ENCODE results near the gene KCNH1. TPM values are rescaled to one million over a fixed set of nuclear protein-coding genes. Genes with fewer than 3 reads are reported as not detected.
"Not testable (repeated sequence)": the region's sequence is repeated elsewhere in the genome, so short reads cannot be mapped to it uniquely, and the experiment has no call there.

The KCNH1 gene
- total RNA-seq, 2 experiments from 2014 or later, result not detected

DNA sequence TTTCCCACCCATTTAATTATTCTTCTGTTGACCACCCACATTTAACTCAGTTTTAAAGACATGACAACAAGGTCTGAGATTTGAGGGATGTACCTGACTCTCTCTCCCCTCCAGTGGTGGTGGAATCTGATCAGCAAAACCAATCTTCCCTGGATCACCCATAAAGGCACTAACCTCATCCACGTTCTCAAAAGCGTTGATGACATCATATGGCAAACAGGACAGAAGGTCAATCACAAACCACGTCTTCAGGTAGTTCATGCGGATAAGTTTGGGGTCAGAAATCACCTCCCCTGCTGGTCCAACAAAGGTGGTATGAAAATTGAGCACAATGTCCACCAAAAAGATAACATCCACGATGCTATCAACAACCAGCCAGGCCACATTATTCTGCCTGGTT, 115.3 kb downstream of the KCNH1 start:
- CTCF ChIA-PET, result no interaction called here
- Mint-ChIP-seq H3K4me1 (ENCODE audit: low read depth) (no peaks in the 10 kb centered on the region), H3K36me3 (ENCODE audit: low read depth) (no peaks in the 10 kb centered on the region), H3K4me3 (no peak overlapping the region), H3K9me3 (no peaks in the 10 kb centered on the region), H3K27ac (no peak overlapping the region), H3K27me3 (ENCODE audit: low read depth) (peaks cover 28% of the 10 kb centered on the region)
- DNase-seq, result no peak
- intact Hi-C loops (cut with micrococcal nuclease), result no loop called here

DNA sequence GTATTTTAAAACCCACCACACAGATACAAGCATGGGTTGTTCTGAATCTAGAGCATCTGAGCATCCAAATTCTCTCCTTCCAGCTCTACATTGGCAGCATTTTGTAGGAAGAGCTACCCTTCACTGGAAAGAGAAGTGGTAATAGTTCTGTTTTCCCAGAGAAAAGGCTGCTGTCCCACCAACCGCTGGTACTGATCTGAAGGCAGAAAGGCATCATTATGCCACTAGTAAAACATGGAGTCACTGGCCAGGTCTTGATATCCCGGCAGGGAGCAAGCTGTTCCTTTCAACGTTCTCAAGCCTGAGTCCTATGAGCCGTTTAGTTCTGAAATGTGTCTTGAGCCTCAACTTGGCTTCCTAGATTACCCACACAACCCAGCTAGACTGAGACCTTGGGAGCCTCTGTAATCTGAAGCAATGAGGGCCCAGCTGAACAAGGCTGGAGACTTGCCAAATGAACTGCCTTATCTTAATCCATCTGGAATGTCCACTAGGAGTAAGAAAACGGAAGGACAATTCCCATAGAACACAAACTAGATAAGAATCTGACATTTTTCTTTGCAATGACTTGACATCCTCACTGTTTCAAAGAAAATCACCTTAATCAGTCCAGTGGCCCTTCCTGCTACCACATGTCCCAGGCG, 116.8 kb downstream of the KCNH1 start:
- Mint-ChIP-seq H3K36me3 (ENCODE audit: low read depth) (no peaks in the 10 kb centered on the region), H3K4me1 (ENCODE audit: low read depth) (no peaks in the 10 kb centered on the region), H3K27ac (no peak overlapping the region), H3K4me3 (no peak overlapping the region), H3K27me3 (ENCODE audit: low read depth) (peaks cover 32% of the 10 kb centered on the region), H3K9me3 (no peaks in the 10 kb centered on the region)
- CTCF ChIA-PET, result interaction anchor here (0.7 kb wide), 1 partner anchor 67 kb away, joined by 3 read pairs; no protein-coding TSS in a partner anchor
- DNase-seq, result no peak
- intact Hi-C loops (cut with micrococcal nuclease), result no loop called here

DNA sequence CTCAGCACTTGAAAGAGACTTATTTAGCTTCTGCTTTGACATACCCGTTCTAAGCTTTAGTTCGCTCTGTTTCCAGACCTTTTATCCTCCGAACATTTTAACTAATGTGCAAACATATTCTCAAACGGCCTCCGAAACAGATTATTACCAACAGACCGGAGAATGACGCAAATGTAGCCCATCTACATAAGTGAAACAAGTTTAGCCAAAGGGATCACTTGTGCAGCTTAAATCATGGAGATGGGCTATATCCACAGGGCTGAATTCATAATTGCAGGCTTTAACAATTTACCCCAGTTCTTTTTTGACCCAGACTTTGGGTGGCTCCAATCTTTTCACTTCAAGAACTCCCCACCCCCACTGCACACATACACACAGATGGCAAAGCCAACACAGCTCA, 119.7 kb downstream of the KCNH1 start:
- peaks cover 32% of the 10 kb centered on the region for H3K27me3 Mint-ChIP-seq (ENCODE audit: low read depth)
- CTCF ChIA-PET, result no interaction called here
- H3K4me1 Mint-ChIP-seq (ENCODE audit: low read depth), result no peaks in the 10 kb centered on the region
- no peaks in the 10 kb centered on the region for H3K9me3 Mint-ChIP-seq
- H3K36me3 Mint-ChIP-seq (ENCODE audit: low read depth), result no peaks in the 10 kb centered on the region
- intact Hi-C loops (cut with micrococcal nuclease), result no loop called here
- DNase-seq, result no peak
- H3K27ac Mint-ChIP-seq, result no peak overlapping the region
- no peak overlapping the region for H3K4me3 Mint-ChIP-seq

DNA sequence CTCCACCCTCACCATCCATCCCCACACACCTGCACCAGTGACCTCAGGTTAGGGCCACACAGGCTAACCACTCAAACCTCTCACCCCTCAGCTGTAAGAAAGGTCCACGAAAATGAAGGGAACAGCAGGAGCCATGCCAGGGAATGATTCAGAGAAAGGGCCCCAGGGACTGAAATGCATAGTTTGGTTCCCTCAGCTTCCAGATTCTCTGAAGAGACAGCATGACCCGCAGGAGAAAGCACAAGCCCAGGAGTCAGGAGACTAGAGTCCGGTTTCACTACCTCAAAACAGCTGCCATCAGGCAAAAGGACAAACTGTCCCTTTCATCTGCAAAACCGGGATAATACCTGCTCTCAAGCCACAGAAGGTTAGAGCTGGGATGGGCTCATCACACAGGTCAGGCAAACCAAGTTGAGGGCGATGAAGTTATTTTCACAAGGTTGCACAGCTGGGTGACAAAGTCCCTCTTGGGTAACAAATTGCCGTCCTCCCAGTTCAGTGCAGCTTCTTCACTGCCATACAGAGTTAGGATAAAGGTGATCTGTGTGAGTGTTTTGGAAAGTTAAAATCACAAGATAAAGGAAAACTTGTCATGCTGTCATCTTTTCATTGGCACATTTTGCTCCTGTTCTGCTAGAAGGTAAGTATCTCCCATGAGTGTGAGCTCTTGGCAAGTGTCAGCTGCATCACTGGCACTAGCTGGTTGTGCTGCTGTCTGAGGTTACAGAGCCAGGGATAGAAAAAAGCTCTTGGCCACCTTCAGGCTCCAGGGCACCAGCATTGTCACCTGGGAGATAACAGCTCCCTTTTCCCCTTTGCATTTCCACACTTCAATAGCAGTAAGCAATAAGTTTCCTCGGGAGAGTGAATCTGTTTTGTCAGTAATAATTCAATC, 120.4 kb downstream of the KCNH1 start:
- Mint-ChIP-seq H3K4me3 (no peak overlapping the region), H3K27ac (no peak overlapping the region), H3K9me3 (no peaks in the 10 kb centered on the region), H3K36me3 (ENCODE audit: low read depth) (no peaks in the 10 kb centered on the region), H3K4me1 (ENCODE audit: low read depth) (no peaks in the 10 kb centered on the region), H3K27me3 (ENCODE audit: low read depth) (peaks cover 31% of the 10 kb centered on the region)
- CTCF ChIA-PET, result no interaction called here
- intact Hi-C loops (cut with micrococcal nuclease), result no loop called here
- no peak for DNase-seq

DNA sequence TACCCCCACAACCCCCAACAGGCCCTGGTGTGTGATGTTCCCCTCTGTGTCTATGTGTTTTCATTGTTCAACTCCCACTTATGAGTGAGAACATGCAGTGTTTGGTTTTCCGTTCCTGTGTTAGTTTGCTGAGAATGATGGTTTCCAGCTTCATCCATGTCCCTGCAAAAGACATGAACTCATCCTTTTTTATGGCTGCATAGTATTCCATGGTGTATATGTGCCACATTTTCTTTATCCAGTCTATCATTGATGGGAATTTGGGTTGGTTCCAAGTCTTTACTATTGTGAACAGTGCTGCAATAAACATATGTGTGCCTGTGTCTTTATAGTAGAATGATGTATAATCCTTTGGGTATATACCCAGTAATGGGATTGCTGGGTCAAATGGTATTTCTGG, 122.8 kb downstream of the KCNH1 start:
- H3K27ac Mint-ChIP-seq; H3K4me1 Mint-ChIP-seq (ENCODE audit: low read depth); CTCF ChIA-PET; H3K36me3 Mint-ChIP-seq (ENCODE audit: low read depth); intact Hi-C loops (cut with micrococcal nuclease); DNase-seq; H3K9me3 Mint-ChIP-seq; H3K4me3 Mint-ChIP-seq: not testable (repeated sequence)
- H3K27me3 Mint-ChIP-seq (ENCODE audit: low read depth), result peaks cover 22% of the 10 kb centered on the region

DNA sequence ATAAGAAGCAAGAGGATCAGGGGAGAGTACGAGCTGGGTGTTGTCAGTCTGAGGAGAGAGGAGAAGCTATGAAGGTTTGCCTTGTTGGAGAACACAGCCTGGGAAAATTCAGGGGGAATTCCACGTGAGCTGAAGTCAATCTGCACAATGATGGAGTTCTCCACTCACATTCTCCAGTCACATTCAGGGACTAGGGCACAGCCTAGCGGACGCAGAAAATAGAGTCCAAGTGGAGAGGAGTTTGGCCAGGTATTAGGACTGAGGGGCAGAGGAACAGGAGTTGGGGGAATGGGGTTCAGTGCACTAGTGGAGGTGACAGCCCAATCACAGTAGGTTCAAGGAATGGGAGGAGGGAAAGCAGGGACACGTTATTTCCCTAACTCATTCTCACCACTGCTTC, 124.0 kb downstream of the KCNH1 start:
- no peaks in the 10 kb centered on the region for H3K9me3 Mint-ChIP-seq
- H3K4me1 Mint-ChIP-seq (ENCODE audit: low read depth), result no peaks in the 10 kb centered on the region
- intact Hi-C loops (cut with micrococcal nuclease), result no loop called here
- H3K27me3 Mint-ChIP-seq (ENCODE audit: low read depth), result peaks cover 17% of the 10 kb centered on the region
- H3K4me3 Mint-ChIP-seq, result no peak overlapping the region
- CTCF ChIA-PET, result interaction anchor here (0.6 kb wide), 1 partner anchor 1568 kb away, joined by 3 read pairs; no protein-coding TSS in a partner anchor
- no peak for DNase-seq
- H3K36me3 Mint-ChIP-seq (ENCODE audit: low read depth), result no peaks in the 10 kb centered on the region
- H3K27ac Mint-ChIP-seq, result no peak overlapping the region

DNA sequence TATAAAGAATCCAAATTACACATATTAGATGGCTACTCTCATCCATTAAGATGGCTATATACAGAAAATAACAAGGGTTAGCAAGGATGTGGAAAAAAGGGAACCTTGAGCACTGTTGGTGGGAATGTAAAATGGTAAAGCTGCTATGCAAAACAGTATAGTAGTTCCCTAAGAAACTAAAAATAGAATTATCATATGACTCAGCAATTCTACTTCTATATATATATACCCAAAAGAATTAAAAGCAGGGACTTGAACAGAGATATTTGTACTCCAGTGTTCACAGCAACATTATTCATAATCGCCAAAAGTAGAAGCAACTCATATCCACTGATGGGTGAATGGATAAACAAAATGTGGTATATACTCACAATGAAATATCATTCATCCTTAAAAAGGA, 126.1 kb downstream of the KCNH1 start:
- Mint-ChIP-seq H3K27ac (no peak overlapping the region), H3K4me3 (no peak overlapping the region), H3K9me3 (no peaks in the 10 kb centered on the region), H3K36me3 (ENCODE audit: low read depth) (no peaks in the 10 kb centered on the region), H3K27me3 (ENCODE audit: low read depth) (peaks cover 11% of the 10 kb centered on the region), H3K4me1 (ENCODE audit: low read depth) (no peaks in the 10 kb centered on the region)
- CTCF ChIA-PET, result interaction anchor here (0.6 kb wide), 1 partner anchor 146 kb away, joined by 3 read pairs; no protein-coding TSS in a partner anchor
- intact Hi-C loops (cut with micrococcal nuclease), result no loop called here
- no peak for DNase-seq

DNA sequence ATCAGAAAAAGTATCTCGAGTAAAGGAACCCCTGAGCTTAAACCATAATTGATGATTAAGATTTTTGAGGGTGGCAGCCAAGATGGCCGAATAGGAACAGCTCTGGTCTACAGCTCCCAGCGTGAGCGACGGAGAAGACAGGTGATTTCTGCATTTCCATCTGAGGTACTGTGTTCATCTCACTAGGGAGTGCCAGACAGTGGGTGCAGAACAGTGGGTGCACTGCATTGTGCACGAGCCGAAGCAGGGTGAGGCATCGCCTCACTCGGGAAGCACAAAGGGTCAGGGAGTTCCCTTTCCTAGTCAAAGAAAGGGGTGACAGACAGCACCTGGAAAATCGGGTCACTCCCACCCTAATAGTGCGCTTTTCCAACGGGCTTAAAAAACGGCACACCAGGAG, 138.0 kb downstream of the KCNH1 start:
- H3K36me3 Mint-ChIP-seq (ENCODE audit: low read depth); DNase-seq; H3K27ac Mint-ChIP-seq; CTCF ChIA-PET; H3K4me1 Mint-ChIP-seq (ENCODE audit: low read depth); H3K9me3 Mint-ChIP-seq; H3K4me3 Mint-ChIP-seq; intact Hi-C loops (cut with micrococcal nuclease): not testable (repeated sequence)
- H3K27me3 Mint-ChIP-seq (ENCODE audit: low read depth), result peaks cover 27% of the 10 kb centered on the region

DNA sequence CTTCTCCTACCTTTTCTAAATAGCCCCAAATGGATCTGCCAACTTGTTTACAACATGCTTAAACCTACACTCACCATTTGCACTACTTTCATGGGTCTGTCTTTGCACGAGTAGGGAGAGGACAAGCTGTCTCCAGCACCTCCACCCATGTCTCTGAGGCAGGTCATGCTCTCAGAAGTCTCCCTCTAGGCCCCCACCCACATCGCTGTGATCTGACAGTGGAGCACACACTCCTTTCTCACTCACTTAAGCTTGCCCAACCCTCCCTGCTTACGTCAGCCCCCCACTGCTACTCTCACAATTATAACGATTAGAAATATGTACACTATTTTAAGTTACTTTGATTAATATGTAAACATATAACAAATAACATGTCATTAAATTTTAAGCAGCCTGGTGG, 141.1 kb downstream of the KCNH1 start:
- H3K4me3 Mint-ChIP-seq, result no peak overlapping the region
- H3K27me3 Mint-ChIP-seq (ENCODE audit: low read depth), result peaks cover 23% of the 10 kb centered on the region
- no peak overlapping the region for H3K27ac Mint-ChIP-seq
- CTCF ChIA-PET, result no interaction called here
- no peaks in the 10 kb centered on the region for H3K4me1 Mint-ChIP-seq (ENCODE audit: low read depth)
- H3K9me3 Mint-ChIP-seq, result no peaks in the 10 kb centered on the region
- intact Hi-C loops (cut with micrococcal nuclease), result no loop called here
- no peak for DNase-seq
- no peaks in the 10 kb centered on the region for H3K36me3 Mint-ChIP-seq (ENCODE audit: low read depth)

DNA sequence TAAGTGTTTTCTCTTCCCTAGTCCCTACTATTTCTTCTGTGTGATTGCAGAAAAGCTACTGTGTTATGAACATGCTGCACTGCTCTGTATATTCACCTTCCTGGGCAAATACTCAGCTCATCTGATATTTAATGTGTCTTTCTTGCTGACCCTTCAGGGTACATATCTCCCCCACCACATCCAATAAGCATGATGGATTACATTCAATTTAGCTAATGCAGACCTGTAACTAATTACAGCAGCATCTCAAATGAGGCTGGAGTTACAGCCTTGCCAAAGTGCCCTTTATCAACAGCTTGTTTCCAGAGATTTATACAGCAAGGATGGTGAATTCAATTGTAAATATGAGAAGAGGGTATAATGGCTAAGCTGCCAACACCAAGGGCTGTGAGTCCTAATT, 144.0 kb downstream of the KCNH1 start:
- DNase-seq, result no peak
- no peak overlapping the region for H3K4me3 Mint-ChIP-seq
- intact Hi-C loops (cut with micrococcal nuclease), result no loop called here
- no peak overlapping the region for H3K27ac Mint-ChIP-seq
- no peaks in the 10 kb centered on the region for H3K4me1 Mint-ChIP-seq (ENCODE audit: low read depth)
- H3K9me3 Mint-ChIP-seq, result no peaks in the 10 kb centered on the region
- CTCF ChIA-PET, result no interaction called here
- H3K36me3 Mint-ChIP-seq (ENCODE audit: low read depth), result no peaks in the 10 kb centered on the region
- peaks cover 28% of the 10 kb centered on the region for H3K27me3 Mint-ChIP-seq (ENCODE audit: low read depth)

DNA sequence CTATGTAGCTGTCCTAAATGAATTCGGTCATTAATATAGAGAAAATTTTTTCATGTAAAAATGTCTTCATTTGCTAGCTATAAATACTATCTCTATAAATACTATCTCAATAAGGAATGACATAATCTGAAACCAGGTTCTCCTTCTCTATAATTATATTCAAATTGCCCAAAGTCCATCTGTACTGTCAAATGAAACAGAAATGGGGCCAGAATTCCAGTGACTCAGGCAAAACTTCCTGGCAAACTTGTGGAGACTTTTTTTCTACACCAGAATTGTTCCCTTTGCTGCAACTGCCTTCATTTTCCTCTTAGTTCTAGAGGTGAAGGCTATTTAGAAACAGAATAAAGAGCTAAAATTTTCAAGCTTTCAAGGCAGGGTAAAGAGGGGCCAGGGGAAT, 152.5 kb downstream of the KCNH1 start:
- DNase-seq, result no peak
- CTCF ChIA-PET, result interaction anchor here (0.7 kb wide), 1 partner anchor 928 kb away, joined by 3 read pairs; no protein-coding TSS in a partner anchor
- Mint-ChIP-seq H3K36me3 (ENCODE audit: low read depth) (no peaks in the 10 kb centered on the region), H3K9me3 (peaks cover 3% of the 10 kb centered on the region), H3K4me3 (no peak overlapping the region), H3K4me1 (ENCODE audit: low read depth) (no peaks in the 10 kb centered on the region), H3K27me3 (ENCODE audit: low read depth) (peaks cover 4% of the 10 kb centered on the region), H3K27ac (no peak overlapping the region)
- intact Hi-C loops (cut with micrococcal nuclease), result no loop called here

DNA sequence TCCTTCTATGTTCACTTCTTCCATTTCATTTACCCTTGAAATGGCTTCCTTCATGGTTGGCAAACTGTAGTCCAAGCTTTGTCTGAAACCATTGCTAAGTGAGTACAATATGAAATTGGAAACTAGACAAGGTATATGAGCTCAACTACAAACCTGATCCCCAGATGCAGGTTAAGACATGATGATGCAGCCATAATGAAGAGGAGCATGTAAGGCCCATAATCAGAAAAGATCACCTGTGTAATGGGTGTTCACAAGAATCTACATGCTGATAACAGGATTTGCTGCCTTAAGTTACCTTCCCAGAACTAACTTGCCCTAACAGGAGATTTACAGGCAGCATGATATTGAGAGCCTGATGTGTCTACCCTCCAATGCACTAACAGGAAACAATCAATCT, 153.9 kb downstream of the KCNH1 start:
- H3K4me1 Mint-ChIP-seq (ENCODE audit: low read depth), result no peaks in the 10 kb centered on the region
- H3K27ac Mint-ChIP-seq, result no peak overlapping the region
- CTCF ChIA-PET, result no interaction called here
- no peak overlapping the region for H3K4me3 Mint-ChIP-seq
- intact Hi-C loops (cut with micrococcal nuclease), result no loop called here
- H3K9me3 Mint-ChIP-seq, result peaks cover 4% of the 10 kb centered on the region
- H3K27me3 Mint-ChIP-seq (ENCODE audit: low read depth), result no peaks in the 10 kb centered on the region
- DNase-seq, result no peak
- H3K36me3 Mint-ChIP-seq (ENCODE audit: low read depth), result no peaks in the 10 kb centered on the region

DNA sequence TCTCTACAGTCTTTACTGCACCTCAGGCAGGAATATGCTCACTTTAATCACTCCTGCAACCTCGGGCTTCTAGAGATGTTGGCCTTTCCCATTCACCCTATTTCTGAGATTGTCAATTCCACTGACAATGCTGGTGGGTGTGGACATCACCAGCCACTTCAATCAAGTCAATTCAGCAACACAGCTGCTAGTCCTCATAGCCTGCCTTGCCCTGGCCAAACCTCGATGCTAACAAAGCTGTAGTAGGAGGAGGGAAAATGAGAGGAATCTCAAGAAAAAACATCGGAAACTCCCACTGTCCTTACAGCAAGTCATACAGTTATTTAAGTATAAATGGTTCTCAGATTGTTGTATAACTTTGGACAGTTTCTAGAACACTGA, 155.0 kb downstream of the KCNH1 start:
- Mint-ChIP-seq H3K9me3 (peaks cover 4% of the 10 kb centered on the region), H3K36me3 (ENCODE audit: low read depth) (no peaks in the 10 kb centered on the region), H3K4me1 (ENCODE audit: low read depth) (no peaks in the 10 kb centered on the region), H3K4me3 (no peak overlapping the region), H3K27ac (no peak overlapping the region), H3K27me3 (ENCODE audit: low read depth) (no peaks in the 10 kb centered on the region)
- intact Hi-C loops (cut with micrococcal nuclease), result no loop called here
- no peak for DNase-seq
- CTCF ChIA-PET, result interaction anchor here (0.6 to 0.8 kb wide), 2 partner anchors 79 to 155 kb away, joined by 3 read pairs; partner anchors contain the start of gene KCNH1
